Measurements from ENCODE around the gene GRIN2C. TPM values are rescaled to one million over a fixed set of nuclear protein-coding genes. Genes with fewer than 3 reads are reported as not detected.

Gene GRIN2C
- total RNA-seq, 4 donors from 2014 or later, result 0.17 to 2.5 (median 0.50) TPM

DNA sequence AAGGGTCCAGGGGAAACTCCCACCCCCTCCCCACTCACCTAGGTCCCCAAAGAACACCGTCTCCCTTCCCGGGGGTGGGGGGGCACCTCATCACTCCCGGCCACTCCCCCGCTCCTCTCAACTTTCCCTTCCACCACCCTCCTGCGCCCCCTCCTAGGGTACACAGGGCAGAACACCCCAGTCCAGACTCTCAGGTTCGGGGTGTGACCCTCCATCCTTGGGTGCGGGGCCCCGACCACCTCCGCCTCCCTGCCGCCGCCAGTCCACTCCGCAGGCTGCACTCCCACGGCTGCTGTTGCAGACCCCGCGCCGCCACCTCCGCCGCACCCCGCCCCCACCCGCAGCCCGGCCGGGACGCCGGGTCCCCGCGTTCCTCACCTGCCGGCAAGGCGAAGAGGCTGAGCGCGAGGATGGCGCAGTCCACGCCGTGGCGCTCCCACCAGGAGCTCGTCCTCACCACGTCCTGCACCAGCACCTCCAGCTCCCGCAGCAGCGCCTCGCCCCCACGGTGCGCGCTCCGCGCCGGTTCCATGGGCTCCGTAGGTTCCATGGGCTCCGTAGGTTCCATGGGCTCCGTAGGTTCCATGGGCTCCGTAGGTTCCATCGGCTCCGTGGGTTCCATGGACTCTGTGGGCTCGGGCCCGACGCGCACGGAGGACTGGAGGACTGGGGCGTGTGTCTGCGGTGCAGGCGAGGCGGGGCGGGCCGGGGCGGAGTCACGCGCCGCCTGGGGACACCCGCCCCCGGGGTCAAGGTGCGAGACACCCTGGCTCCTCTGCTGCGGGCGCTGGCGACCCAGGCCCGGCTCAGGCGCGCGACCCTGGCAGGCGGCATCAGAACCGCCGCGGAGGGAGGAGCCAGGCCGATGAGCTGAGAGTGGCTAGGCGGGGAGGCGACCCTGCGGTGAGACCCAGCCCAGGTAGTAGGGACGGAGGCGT lies 33.6 kb upstream of the GRIN2C start, which contains the start of gene FADS6:
TSS of gene FADS6 (minus strand) at position 660 of the 938 bp plus-strand sequence. CDS start at position 622, 38 bp downstream.
- H3K27ac ChIP-seq (replicated peaks in 1 of 4), result no peak within 1 kb of the TSS
- WGBS, result 8% methylated on average over 25 of the region's 86 CpGs
- H3K4me3 ChIP-seq, result peak within 1 kb of the TSS; percentile 38 to 51 (median 45)
- no peaks in the 10 kb centered on the region for H3K9me3 ChIP-seq
- no peaks in the 10 kb centered on the region for H3K36me3 ChIP-seq
- peaks cover 7 to 16% (median 13%) of the 10 kb centered on the region in 4 donors for H3K4me1 ChIP-seq
- TF ChIP-seq, protein P1, sequence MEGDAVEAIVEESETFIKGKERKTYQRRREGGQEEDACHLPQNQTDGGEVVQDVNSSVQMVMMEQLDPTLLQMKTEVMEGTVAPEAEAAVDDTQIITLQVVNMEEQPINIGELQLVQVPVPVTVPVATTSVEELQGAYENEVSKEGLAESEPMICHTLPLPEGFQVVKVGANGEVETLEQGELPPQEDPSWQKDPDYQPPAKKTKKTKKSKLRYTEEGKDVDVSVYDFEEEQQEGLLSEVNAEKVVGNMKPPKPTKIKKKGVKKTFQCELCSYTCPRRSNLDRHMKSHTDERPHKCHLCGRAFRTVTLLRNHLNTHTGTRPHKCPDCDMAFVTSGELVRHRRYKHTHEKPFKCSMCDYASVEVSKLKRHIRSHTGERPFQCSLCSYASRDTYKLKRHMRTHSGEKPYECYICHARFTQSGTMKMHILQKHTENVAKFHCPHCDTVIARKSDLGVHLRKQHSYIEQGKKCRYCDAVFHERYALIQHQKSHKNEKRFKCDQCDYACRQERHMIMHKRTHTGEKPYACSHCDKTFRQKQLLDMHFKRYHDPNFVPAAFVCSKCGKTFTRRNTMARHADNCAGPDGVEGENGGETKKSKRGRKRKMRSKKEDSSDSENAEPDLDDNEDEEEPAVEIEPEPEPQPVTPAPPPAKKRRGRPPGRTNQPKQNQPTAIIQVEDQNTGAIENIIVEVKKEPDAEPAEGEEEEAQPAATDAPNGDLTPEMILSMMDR (IDR thresholded peaks at IDR 0.05), result no peak
- no peak for TF ChIP-seq EP300 (IDR thresholded peaks at IDR 0.05)
- TF ChIP-seq POLR2A (IDR thresholded peaks at IDR 0.05; ENCODE audit: low read depth), result no peak
- TF ChIP-seq POLR2AphosphoS5 (IDR thresholded peaks at IDR 0.05), result no peak
- DNase-seq (ENCODE audit: extremely low spot score), result no peak
- peaks cover 0 to 81% (median 28%) of the 10 kb centered on the region in 4 donors for H3K27me3 ChIP-seq
- intact Hi-C loops (cut with DNase I), result no loop called here

DNA sequence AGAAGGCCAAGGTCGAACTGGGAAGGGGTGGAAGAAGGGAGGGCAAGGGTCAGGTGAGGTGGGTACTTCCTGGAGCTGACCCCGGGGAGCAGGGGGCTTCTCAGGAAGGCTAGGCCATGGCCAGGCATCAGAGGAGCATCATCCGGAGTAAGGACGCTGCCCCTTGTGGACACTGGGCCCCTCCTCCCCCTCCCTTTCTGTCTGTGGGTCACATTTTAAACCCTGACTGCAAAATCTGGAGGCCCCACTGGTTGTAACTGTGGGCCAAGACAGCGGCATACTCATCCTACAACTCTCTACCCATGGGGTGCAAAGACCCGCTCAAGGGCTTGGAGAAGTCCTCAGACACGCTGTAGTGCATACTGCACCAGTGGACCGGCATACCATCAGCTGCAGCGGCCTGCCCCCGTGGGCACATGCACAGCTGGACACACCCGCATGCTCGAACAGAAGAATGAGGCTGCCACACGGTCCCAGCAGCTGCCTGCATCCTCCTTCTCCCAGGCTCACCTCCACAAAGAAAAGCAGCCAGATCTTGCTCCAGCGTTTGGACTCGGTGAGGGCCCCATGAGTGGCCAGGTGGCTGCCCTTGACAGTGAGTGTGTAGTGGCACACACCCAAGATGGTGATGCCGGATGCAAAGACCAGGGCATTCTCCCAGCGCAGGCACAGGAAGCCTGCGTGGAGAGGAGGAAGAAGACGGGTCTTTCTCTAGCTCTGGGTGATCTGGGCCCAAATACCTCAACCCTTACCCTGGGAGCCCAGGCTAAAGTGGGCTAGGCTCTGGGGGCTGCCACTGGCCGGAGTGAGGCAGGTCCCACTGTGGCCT lies 32.5 kb upstream of the GRIN2C start:
- no peak for DNase-seq (ENCODE audit: extremely low spot score)
- no peaks in the 10 kb centered on the region for H3K36me3 ChIP-seq
- TF ChIP-seq EP300 (IDR thresholded peaks at IDR 0.05) (no peak), POLR2AphosphoS5 (IDR thresholded peaks at IDR 0.05) (no peak), POLR2A (IDR thresholded peaks at IDR 0.05; ENCODE audit: low read depth) (no peak)
- TF ChIP-seq, protein P1 (IDR thresholded peaks at IDR 0.05), result no peak
- no peak overlapping the region for H3K27ac ChIP-seq (replicated peaks in 1 of 4)
- H3K4me3 ChIP-seq, result peak overlapping the region in 1 of 4 donors; percentile 44
- peaks cover 7 to 16% (median 13%) of the 10 kb centered on the region in 4 donors for H3K4me1 ChIP-seq
- H3K27me3 ChIP-seq, result peaks cover 0 to 92% (median 28%) of the 10 kb centered on the region in 4 donors
- H3K9me3 ChIP-seq, result no peaks in the 10 kb centered on the region
- intact Hi-C loops (cut with DNase I), result no loop called here
- WGBS, result 69% methylated on average over 19 of the region's 20 CpGs

DNA sequence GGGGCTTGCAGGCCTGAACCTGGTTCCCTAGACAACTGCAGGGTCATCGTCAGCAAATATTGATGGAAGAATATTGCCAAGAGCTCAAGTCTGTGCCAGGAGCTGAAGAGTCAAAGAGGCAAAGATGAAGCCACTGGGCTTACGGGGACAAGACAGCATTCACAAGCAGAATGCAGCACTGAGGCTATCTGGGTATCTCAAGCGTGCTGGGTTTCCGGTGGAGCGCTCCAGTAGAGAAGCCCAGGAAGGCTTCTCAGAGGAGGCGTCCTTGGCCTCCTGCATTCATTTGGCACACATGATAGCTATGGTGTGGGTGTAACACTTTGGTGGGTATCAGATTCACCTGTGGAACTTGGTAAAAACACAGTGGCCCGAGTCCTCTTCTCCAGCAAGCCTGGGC lies 30.9 kb upstream of the GRIN2C start:
- TF ChIP-seq EP300 (IDR thresholded peaks at IDR 0.05) (no peak), POLR2AphosphoS5 (IDR thresholded peaks at IDR 0.05) (no peak), POLR2A (IDR thresholded peaks at IDR 0.05; ENCODE audit: low read depth) (no peak)
- TF ChIP-seq, protein P1 (IDR thresholded peaks at IDR 0.05), result no peak
- intact Hi-C loops (cut with DNase I), result no loop called here
- Histone ChIP-seq H3K9me3 (no peaks in the 10 kb centered on the region), H3K4me1 (peaks cover 7 to 16% (median 13%) of the 10 kb centered on the region in 4 donors), H3K36me3 (no peaks in the 10 kb centered on the region), H3K4me3 (no peak overlapping the region), H3K27ac (replicated peaks in 1 of 4) (no peak overlapping the region), H3K27me3 (peaks cover 0 to 86% (median 28%) of the 10 kb centered on the region in 4 donors)
- WGBS, result 91% methylated on average over 7 of the region's 7 CpGs
- no peak for DNase-seq (ENCODE audit: extremely low spot score)

DNA sequence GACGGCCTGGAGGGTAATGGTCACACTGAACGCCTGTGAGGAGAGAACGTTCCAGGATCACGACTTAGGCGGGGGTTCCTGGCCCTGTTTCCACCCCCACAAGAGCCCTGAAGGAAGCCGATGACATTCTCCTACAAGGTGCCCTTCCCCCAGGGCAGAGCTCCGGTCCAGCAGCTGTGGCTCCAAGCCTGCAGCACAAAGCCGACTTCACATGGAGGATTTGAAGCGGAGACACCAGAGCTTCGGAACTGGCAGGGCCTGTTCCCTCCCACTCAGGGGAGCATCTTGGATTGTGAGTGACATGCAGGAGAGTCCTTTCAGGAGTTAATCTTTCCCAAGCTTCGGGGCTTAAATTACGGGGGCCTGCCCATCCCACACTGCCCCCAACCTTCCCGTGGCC lies 28.8 kb upstream of the GRIN2C start:
- 65% methylated on average over 13 of the region's 13 CpGs for WGBS
- H3K36me3 ChIP-seq, result no peaks in the 10 kb centered on the region
- intact Hi-C loops (cut with DNase I), result no loop called here
- H3K27me3 ChIP-seq, result peaks cover 0 to 79% (median 13%) of the 10 kb centered on the region in 4 donors
- DNase-seq (ENCODE audit: extremely low spot score), result no peak
- H3K4me3 ChIP-seq, result no peak overlapping the region
- TF ChIP-seq, protein P1 (IDR thresholded peaks at IDR 0.05), result no peak
- no peak for TF ChIP-seq POLR2A (IDR thresholded peaks at IDR 0.05; ENCODE audit: low read depth)
- TF ChIP-seq EP300 (IDR thresholded peaks at IDR 0.05), result no peak
- TF ChIP-seq POLR2AphosphoS5 (IDR thresholded peaks at IDR 0.05), result no peak
- H3K4me1 ChIP-seq, result peaks cover 4 to 10% (median 8%) of the 10 kb centered on the region in 4 donors
- no peak overlapping the region for H3K27ac ChIP-seq (replicated peaks in 1 of 4)
- no peaks in the 10 kb centered on the region for H3K9me3 ChIP-seq

Data from esophagus muscularis mucosa (tissue), 4 donors.